Body of pancreas (tissue), 4 donors: Measurements from ENCODE around the gene DCDC2.

Experiments used
- POLR2A ChIP-seq, 3 donors: fragments of 450-650 bp; IDR thresholded peaks; one replicate each; pipeline ENCODE4 v1.6.1; 2016; ENCODE audit warnings: antibody characterized with exemption in 3 of 3, mild to moderate bottlenecking in 2 of 3
- TF ChIP-seq, protein P1 (sequence below), 7 experiments: fragments of 450-650 bp in 4 of 7; fragments of 200-600 bp in 3 of 7; sonication (generic) in 3 of 7; IDR thresholded peaks; one replicate each; pipeline ENCODE4 v1.5.1; 2016 to 2019; ENCODE audit warnings: antibody characterized with exemption in 7 of 7

DNA sequence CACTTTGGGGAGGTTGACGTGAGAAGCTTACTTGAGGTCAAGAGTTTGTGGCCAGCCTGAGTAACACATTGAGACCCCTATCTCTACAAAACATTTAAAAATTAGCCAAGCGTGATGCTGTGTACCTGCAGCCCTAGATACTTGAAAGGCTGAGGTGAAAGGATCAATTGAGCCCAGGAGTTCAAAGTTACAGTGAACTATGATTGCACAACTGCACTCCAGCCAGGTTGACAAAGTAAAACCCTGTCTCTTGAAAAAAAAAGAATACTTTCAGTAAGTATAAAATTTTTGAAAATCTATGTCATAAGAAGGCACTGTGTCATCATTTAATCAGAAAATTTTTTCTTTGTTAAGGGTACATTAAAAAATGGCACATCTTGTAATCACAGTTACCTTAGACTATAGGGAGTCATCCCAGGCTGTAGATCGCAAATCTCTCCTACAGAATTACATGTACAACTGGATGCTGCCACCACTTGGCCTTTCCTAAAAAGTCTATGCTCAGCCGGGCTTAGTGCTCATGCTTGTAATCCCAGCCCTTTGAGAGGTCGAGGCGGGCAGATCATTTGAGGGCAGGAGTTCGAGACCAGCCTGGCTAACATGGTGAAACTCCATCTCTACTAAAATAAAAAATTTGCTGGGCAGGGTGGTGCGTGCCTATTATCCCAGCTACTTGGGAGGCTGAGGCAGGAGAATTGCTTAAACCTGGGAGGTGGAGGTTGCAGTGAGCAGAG, 27.8 kb upstream of the DCDC2 start:
- TF ChIP-seq POLR2A (IDR thresholded peaks at IDR 0.05): no peak
- TF ChIP-seq, protein P1, sequence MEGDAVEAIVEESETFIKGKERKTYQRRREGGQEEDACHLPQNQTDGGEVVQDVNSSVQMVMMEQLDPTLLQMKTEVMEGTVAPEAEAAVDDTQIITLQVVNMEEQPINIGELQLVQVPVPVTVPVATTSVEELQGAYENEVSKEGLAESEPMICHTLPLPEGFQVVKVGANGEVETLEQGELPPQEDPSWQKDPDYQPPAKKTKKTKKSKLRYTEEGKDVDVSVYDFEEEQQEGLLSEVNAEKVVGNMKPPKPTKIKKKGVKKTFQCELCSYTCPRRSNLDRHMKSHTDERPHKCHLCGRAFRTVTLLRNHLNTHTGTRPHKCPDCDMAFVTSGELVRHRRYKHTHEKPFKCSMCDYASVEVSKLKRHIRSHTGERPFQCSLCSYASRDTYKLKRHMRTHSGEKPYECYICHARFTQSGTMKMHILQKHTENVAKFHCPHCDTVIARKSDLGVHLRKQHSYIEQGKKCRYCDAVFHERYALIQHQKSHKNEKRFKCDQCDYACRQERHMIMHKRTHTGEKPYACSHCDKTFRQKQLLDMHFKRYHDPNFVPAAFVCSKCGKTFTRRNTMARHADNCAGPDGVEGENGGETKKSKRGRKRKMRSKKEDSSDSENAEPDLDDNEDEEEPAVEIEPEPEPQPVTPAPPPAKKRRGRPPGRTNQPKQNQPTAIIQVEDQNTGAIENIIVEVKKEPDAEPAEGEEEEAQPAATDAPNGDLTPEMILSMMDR (IDR thresholded peaks at IDR 0.05): peak in 1 of 7 experiments; percentile 4
